Stimulated activated CD4-positive, alpha-beta T cell treated with anti-CD3 and anti-CD28 coated beads, Interleukin-2, amount 100 ng/mL, for 48 hours (primary cell): ENCODE data around the gene TXNDC11.

Source experiments
- DNase-seq, 2 donors: peaks; one replicate each; pipeline ENCODE4 v3.0.0-alpha.2; 2020

The TXNDC11 gene

DNA sequence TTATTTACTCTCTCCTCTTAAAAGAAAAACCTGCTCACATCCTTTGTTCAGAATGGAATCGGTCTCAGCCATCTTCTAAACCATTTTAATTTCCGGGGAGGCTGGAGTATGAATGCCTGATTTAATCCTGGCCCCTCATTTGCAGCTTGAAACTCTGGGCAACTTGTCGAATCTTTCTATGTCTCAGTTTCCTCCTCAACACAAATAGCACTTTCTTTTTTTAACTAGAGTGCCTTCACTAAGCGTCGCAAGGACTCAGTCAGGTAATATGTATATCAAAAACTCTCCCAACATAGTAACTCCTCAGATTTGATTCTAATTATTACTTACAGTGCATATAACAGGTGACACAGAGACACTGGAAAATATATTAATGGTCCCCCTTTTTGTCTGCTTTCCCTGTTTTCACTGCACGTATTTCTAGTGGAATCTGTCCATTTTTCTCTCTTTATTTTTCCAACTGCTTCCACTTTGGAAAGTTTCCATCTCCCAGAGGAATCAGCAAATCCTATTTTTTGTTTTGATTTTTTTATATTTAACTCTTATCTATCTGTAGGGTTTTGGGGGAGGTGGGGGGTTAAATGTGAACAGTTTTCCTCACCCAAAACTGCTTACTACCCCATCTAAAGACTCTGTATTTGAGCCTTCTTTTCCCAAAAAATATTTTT, 55.8 kb downstream of the TXNDC11 start:
- no peak for DNase-seq

DNA sequence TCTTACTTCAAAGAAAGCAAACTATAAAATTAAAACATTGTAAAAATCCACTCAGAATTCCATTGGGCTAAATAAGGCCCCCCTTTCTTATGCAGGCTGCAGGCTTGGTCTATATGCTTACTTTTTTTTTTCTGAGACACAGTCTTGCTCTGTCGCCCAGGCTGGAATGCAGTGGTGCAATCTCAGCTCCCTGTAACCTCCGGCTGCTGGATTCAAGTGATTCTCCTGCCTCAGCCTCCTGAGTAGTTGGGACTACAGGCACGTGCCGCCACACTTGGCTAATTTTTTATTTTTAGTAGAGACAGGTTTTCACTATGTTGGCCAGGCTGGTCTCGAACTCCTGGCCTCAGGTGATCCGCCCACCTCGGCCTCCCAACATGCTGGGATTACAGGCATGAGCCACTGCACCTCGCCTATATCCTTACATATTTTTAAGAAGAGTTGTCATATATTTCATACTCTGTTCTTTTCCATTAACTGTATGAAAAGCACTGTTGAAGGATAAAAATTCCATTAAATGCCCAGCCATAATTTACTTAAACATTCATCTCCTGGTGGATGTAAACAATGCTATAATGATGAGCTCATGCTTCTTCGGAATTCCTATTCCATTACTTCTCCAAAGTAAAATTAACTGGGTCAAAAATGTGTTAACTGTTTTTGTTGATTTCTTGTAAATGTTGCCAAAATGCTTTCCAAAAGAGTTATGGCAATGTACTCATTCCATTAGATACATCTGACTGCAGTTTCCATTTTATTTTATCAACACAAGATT, 56.6 kb downstream of the TXNDC11 start:
- DNase-seq: no peak

DNA sequence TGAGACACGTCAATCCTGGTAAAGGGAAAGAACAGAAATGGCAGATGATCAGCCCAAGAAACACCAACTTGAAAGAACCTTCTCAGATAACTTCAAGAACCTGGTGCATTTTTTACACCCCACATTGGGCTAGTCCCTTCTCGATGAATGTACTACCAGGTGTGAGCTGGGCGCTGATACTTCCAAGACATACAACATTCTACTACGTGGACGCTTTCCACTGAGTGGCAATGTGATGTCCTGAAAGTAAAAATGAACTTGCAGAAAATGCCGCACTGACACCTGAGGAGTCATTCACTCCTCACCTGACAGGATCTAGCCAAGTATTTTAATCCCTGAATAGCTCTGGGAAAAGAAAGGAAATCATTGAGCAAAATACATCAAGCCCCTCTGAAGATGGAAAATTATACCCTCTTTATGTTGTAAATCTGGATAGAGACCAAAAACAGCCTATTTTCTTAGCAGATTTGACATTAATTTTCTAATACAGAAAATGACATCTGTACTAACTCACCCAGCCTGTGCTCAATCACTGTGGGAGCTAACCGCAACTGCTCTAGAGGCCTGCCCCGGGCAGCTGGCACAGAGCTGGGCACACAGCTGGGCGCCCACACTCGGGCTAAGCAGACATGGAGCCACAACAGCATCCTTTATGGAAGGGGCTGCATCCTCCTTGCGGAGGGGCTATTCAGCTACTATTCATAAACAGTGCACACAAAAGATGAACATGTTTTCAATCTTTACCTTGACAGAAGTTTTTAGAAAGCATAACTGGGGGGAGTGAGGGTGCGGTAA, 58.2 kb downstream of the TXNDC11 start:
- no peak for DNase-seq

DNA sequence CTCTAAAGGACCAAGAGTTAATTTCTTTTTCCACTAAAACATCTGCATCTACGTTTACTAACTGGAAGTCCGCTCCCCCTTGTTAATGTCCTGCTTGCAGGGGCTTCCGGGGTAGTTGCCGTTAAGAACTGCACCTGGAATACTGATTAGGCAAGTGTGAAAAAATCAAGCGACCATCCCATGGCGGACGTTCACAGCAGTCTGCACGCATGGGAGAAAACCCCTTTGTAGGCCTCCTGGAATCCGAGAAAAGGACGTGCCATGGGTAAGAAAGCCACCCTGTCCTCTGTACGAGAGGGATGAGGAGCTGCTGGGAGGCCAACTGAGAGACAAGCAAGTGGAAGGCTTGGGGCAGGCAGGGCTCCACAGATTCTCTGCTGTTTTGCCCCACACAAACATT, 59.5 kb downstream of the TXNDC11 start:
- no peak for DNase-seq

DNA sequence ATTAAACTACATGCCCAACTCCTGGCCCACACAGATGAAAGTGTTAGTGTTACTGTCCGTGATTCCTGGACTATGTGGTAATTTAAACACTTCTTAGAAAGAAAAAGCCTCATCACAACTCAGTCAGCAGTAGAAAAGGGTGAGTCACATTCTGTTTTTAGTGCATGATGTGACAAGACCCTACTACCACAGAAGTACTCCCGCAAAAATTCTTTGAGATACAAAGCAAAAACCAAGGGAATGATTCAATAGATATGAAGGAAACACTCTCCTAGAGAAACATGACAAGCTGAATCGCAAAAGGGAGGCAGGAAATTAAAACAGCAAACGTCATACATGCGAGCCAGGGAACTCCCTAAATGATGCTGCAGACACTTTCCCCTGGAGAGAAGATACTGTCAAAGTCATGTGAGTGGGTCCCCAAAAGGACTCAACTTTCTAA, 60.0 kb downstream of the TXNDC11 start:
- DNase-seq: no peak

DNA sequence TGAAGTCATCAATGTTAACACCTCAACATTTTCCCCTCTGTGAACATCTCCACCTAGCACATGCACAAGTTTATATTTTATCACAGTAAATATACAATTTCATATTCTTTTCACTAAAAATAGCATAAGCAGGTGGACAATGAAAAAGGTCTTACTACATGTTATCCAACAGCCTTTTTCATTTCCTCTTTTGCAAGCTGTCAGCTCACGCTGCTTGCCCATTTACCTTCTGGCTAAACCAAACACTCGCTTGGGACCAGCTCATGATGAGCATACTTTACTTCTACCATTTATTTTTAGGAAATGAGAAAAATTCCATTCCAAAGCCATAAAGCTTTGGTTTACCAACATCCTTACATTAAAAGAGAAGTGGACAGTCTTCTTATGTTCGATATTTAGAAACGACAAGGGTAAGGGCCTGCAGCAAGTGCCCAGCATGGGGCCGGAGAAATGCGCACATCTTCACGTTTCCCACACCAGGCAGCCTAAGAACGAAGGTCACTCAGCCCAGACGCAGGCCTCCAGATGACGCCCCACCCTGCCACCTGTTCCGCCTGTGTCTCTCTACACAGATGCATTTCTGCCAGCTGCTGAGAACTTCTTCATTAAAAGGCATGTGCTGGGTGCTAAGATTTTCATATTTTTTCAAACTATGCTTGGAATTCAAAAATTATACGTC, 60.5 kb downstream of the TXNDC11 start:
- no peak for DNase-seq

DNA sequence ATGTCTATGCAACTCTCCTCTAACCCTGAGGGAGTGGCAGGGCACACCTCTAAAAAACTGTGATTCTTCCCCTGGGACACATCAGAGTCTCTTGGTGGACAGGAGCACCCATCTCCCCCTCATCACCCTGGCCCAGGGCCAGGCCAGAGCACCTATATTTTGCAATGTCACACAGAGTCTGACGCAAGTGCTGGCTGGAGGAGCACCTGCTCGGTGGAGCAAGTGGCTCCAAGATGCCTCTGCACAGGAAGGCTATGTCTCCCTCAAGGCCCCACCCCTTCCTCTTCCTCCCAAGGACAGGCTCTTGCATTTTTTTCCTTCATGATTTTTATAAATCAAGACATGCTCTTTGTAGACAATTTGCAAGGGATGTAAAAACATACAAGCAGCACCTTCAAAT, 61.1 kb downstream of the TXNDC11 start:
- DNase-seq: no peak

DNA sequence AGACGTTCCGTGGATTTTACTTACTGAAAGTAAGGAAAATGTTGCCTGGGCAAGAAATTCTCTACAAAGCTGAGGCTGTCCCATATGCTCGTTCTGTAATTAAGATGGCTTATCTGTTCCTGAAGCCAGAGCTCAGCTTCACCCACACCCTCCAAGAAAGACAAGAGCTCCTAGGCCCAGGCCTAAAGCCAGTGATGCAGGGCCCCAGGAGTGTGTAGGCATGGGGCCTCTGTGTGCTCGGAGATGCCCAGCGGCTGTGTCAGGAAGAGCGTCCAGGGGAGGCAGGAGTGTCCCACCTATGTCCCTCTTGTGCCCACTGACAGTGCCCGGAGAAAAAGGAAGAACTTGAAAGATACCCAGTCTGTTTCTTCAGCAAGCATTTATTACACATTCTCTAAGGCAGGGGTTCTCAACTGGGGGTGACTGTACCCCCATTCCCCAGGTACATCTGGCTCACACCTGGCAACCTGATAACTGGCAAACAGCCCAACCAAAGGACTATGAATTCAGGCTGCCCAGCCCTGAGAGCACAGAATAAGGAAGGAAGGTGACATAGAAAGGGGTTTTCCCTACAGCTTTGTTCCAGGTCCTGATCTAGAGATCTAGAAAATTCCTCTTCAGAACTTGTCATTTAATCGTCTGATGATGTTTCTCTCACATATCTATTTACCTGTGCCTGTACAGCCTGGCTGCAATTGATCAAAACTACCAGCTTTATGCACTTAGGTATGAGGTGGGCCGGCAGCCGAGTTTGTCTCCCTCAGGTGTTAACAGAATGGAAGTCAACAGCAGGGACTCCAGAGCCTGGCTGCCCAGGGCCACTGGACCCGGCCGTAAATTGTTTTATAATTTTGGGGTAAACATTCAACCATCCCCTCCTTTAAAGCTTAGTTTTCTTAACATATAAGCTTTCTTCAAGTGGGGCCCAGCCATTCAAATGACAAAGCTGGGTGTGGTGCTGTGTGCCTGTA, 62.4 kb downstream of the TXNDC11 start:
- DNase-seq: no peak

DNA sequence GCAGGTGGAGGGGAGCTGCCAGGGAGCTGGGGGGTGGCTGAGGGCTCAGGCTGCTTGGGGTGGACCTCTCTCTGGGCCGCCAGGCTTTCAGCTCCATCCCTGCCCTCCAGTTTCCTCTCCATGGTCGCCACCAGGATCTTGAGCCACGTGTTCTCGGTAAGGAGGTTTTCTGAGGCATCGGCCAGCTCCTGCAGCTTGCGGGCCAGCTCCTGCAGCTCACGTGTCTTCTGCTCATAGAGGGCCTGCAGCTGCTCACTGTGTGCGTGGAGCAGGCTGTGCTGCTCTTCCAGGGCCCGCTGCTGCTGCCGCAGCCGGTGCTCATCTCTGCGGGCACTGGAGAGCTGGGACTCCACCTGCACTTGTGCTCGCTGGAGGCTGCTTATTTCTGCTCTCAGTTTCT, 63.4 kb downstream of the TXNDC11 start:
- DNase-seq: no peak

DNA sequence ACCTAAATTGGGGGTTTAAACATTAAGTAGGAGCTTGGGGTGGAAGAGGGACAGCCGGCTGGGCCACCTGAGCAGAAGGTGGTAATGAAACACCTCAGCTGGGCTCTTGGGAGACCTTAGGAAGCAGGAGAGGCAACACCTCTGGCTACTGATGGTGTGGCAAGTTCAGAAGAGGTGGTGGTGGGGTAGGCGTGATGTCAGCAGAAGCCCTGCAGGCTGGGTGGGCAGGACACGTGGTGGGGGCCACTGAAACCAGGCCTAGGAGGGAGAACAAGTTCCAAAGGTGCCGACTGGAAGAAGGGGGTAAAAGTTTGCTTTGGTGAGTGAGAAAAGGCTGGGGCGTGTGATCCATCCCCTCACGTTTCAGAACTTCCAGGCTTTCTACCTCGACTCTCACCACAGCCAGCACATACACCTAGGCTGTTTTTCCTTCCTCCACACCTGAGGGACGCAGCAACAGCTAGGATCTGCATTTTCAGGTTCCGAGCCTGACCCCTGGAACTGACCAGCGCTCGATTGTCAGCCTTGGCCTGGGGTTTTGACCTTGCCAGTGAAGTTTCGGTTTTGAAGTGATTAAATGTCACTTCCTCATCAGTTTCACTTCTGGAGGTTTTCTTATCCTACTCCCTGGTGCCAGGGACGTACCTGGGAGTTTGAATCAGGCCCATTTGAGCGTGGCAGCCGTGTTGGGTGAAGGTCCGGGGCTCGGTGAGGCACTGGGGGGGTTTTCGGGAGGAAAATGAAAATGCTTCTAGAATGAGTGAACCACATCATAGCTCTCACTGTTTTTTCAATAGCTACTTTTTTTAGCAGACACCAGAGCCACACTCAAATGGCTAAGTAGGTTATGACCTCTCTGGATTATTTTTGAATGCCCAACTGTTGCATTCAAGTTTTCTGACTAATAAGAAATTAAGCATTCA, 64.4 kb downstream of the TXNDC11 start:
- DNase-seq: no peak

DNA sequence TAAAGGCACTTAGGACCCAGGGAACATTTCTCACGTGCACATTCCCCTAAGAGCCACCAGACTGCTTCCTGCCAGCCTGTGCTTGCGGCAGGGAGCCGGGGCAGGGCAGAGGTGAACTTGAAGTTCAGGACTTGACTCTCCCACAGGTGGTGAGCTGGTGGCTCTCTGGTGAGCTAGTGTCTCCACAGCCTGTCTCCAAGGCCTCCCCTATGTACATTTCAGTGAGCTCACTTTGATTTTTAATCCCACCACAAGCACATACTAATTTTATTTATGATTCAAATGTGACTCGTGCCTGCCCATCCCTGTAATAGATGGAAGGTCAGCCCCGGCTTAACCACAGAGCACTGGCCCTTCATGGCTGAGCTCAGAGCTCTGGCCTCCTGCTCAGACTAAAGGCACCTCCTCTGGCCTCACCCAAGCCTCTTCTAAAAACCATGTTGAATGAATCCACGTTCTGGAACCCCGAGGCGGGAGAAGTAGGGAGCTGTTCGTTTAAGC, 65.2 kb downstream of the TXNDC11 start:
- DNase-seq: no peak

DNA sequence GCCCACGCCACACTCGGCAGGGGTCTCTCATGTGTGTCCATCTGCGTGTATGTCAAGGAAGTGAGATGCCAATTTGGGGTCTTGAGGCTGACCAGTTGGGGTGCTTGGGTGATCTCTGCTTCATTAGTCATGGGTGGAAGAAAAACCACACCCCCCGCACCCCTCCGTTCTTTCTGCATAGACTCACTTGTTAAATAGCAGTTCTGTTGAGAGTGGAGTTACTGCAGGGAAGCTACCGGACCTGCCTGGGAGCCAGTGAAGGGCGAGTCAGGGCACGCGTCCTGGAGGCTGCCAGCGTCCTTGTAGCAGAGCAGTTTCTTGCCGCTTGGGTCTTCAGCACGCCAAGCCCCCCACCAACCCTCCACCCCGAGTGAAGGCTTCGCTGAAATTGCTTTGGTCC, 65.9 kb downstream of the TXNDC11 start:
- DNase-seq: no peak

DNA sequence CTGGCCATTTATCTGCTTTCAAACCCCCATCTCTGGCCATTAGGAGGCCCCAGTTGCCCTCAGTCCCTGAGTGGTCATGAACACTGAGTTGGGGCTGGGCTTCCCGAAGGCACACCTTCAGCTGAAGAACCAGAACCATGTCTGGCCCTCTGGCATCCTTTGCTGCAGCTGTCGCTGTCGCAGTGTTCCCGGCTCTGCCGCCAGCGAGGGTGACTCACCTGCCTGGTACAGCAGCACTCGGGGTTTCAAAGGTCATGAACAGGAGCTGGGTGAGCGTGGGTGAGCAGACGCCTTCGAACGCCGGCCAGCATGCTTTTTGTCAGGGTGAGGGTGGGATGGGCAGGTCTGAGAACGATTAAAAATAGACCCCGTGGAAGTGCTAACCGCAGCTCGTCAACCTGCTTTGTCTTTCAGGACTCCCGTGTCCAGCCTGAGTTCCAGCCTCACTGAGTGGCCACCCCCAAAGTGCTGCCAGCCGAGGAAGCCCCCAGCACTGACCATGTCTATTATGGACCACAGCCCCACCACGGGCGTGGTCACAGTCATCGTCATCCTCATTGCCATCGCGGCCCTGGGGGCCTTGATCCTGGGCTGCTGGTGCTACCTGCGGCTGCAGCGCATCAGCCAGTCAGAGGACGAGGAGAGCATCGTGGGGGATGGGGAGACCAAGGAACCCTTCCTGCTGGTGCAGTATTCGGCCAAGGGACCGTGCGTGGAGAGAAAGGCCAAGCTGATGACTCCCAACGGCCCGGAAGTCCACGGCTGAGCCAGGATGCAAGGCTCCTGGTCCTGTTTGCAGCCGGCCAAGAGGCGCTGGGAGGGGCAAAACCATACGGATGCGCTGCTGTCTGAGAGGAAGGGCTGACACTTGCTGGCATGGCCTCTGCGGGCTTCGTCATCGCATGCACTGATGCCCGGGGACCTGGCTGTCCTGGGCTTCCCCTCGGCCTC, 66.8 kb downstream of the TXNDC11 start:
- DNase-seq: no peak

DNA sequence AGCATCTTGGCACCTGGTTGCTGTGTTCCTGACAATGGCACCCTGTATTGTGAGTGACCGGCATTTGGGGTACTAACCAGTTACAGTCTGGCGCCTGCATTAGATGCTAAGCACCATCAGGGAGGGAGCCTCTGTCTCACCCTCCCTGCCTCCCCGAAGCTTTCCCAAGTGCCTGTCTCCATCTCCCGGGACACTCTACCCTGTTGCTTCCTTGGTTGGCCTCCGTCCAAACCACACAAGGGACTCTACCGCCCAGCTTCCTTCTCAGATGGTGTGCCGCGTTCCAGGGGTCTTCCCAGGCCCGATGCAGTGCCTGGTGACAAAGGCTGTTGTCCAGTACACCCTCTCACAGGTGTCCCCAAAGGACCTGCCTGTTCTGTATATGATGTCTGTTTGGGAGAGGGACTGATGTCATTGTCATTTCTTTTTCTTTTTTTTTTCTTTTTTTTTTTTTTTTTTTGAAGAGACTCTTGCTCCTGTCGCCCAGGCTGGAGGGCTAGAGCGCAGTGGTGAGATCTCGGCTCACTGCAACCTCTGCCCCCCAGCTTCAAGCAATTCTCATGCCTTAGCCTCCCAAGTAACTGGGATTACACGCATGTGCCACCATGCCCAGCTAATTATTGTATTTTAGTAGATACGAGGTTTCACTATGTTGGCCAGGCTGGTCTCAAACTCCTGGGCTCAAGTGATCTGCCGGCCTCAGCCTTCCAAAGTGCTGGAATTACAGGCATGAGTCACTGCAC, 67.7 kb downstream of the TXNDC11 start:
- DNase-seq: no peak

DNA sequence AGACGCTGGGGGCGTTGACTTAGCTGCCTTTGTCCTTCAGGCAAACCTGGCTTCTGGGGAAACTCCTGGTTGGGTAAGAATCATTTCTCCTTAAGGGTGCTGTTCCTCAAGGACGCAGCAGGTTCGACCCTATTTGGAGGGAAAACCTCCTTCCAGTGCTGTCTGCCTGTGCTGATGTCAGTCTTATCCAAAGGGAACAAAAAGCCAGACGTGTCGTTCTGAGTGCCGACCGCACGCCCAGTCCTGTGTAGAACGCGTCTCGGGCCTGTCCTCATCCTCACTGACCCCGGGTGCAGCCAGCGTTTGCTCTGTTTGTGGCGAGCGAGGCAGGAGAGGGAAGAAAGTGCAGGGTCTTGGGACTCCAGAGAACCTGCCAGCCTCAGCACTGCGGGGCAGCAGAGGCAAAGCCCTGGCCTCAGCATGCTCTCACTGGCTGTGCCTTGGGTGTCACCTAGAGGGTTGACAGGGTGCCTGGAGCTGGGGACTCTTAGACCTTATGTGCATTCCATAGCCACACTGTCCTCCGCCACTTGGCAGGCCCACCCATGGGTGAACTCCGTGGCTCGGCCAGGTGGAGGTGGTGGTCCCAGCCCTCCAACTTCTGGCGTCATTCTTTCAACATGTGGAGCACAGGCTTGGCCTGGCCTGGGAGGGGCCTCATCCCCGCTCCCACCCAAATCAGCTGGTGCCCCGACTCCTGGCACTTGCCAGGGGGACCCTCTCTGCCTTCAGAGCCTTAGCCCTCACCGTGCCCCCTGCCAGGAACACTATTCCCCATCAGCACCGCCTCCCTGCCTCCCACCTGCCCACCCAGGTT, 68.4 kb downstream of the TXNDC11 start:
- DNase-seq: no peak

DNA sequence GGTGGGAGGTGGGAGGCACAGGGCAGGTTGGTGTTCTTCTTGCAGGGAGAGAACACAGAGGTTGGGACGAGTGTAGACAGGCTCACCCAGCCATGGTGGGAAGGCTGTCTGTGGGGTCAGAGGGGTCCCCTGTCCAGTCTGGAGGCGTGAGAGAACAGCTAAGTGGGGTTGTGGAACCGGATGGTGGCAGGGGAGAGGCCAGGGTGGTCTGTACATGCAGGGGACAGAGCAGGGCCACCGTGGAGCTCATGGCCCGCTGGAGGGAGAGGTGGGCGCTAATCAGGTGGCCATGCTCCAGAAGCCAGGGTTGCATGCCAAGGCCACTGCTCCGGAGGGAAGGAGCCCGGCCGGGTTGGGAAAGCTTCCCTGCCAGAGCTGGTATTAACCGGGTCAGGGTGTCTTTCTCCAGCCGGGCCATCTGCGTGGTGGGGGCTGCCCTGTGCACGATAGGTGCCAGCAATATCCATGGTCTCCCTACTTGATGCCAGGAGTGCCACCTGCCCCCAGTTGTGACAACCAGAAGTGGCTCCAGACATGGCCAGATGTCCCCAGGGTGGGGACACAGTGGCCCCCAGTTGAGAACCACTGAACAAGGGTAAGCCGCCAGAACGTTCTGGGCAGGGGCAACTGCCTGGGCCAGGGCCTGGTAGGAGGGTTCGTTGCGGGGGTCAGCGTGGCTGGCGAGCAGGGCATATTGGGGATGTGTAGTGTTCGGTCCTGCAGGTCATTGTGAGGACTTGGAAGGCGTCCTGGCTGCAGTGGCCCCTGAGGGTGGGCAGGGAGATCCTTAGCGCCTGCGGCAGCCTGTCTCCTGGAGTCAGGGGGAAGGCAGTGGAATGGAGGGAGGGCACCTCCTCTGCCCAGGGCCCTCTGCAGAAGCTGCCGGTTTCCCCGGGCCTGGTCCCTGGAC, 69.3 kb downstream of the TXNDC11 start:
- DNase-seq: no peak
